H1 (cell line): ENCODE data around the gene LRRC8D. TPM values are rescaled to one million over a fixed set of nuclear protein-coding genes. Genes with fewer than 3 reads are reported as not detected.

ENCODE experiments used
- CTCF ChIA-PET: fragments of 300-600 bp; sonication (Branson Sonifier 250); formaldehyde crosslinking; loops from one replicate; lab custom pipeline; 2021; ENCODE audit not compliant: partially characterized antibody; lab: Charles Lee
- POLR2A ChIA-PET: fragments of 300-600 bp; sonication (Branson Sonifier 250); formaldehyde crosslinking; loops from one replicate; lab custom pipeline; 2021; ENCODE audit warnings: inconsistent platforms; ENCODE audit not compliant: partially characterized antibody; lab: Charles Lee
- DNase-seq, 2 experiments: peaks; one replicate each; pipeline versions ENCODE4 v3.0.0 to v3.0.0-alpha.2; 2010 to 2022; ENCODE audit warnings: low spot score in 2 of 2, low read depth in 1 of 2, mixed read lengths in 1 of 2
- FAIRE-seq: peaks from 2 replicates; lab custom pipeline; 2011; peaks lifted over from hg19 to GRCh38; lab: Jason Lieb, UNC
- H2AFZ ChIP-seq: 2 replicates; pipeline ENCODE4 v1.8.1; 2012; ENCODE audit warnings: low read length, inconsistent platforms
- H2AK5ac ChIP-seq: 2 replicates; pipeline ENCODE4 v1.6.1; 2013; ENCODE audit warnings: low read depth, low read length
- H2BK120ac ChIP-seq: replicated peaks from 2 replicates; pipeline ENCODE3; 2013; ENCODE audit warnings: low read depth, low read length, inconsistent platforms
- H2BK12ac ChIP-seq: 2 replicates; pipeline ENCODE4 v1.6.1; 2013; ENCODE audit warnings: low read depth, low read length
- H2BK15ac ChIP-seq: 2 replicates; pipeline ENCODE4 v1.6.1; 2013; ENCODE audit warnings: low read length
- H2BK20ac ChIP-seq: 2 replicates; pipeline ENCODE4 v1.6.1; 2013; ENCODE audit warnings: low read length
- H2BK5ac ChIP-seq: 2 replicates; pipeline ENCODE4 v1.6.1; 2013; ENCODE audit warnings: low read depth, low read length
- H3K14ac ChIP-seq: 2 replicates; pipeline ENCODE4 v1.6.1; 2013; ENCODE audit warnings: inconsistent platforms; ENCODE audit not compliant: insufficient read length
- H3K18ac ChIP-seq: 2 replicates; pipeline ENCODE4 v1.6.1; 2013; ENCODE audit warnings: low read length; ENCODE audit errors: extremely low read depth
- H3K23ac ChIP-seq: 2 replicates; pipeline ENCODE4 v1.6.1; 2013; ENCODE audit warnings: inconsistent platforms; ENCODE audit not compliant: insufficient read length
- H3K23me2 ChIP-seq: 2 replicates; pipeline ENCODE4 v1.6.1; 2013; ENCODE audit warnings: low read depth, low read length
- H3K27ac ChIP-seq: 2 replicates; pipeline ENCODE4 v1.6.1; 2011; ENCODE audit warnings: low read depth, low read length, inconsistent platforms
- H3K27me3 ChIP-seq, 4 experiments: replicated peaks in 1 of 4; 1 replicate in 1 of 4; 2 replicates in 3 of 4; pipeline versions ENCODE4 v1.6.1 to v1.8.1; 2011 to 2013; ENCODE audit warnings: low read length in 3 of 4, mild to moderate bottlenecking in 3 of 4, inconsistent platforms in 2 of 4, mixed read lengths in 2 of 4, moderate library complexity in 1 of 4; ENCODE audit not compliant: control insufficient read depth in 3 of 4, insufficient read depth in 3 of 4; ENCODE audit errors: extremely low read depth in 1 of 4
- H3K36me3 ChIP-seq, 4 experiments: 2 replicates each; pipeline versions ENCODE4 v1.6.1 to v1.8.1; 2011 to 2013; ENCODE audit warnings: mild to moderate bottlenecking in 4 of 4, low read length in 3 of 4, moderate library complexity in 2 of 4, control low read depth in 1 of 4, inconsistent platforms in 1 of 4; ENCODE audit not compliant: insufficient read depth in 4 of 4, control insufficient read depth in 2 of 4
- H3K4ac ChIP-seq: replicated peaks from 2 replicates; pipeline ENCODE3; 2013; ENCODE audit warnings: low read length, low read depth, mixed read lengths, inconsistent platforms; ENCODE audit not compliant: insufficient read length
- H3K4me1 ChIP-seq, 4 experiments: replicated peaks in 1 of 4; 1 replicate in 1 of 4; 2 replicates in 3 of 4; pipeline versions ENCODE4 v1.6.1 to v1.8.1; 2011 to 2013; ENCODE audit warnings: low read length in 3 of 4, inconsistent platforms in 2 of 4, mixed read lengths in 1 of 4; ENCODE audit not compliant: insufficient read depth in 4 of 4, control insufficient read depth in 3 of 4
- H3K4me2 ChIP-seq, 2 experiments: 2 replicates each; pipeline versions ENCODE4 v1.6.1 to v1.8.1; 2011 to 2013; ENCODE audit warnings: low read depth in 2 of 2, low read length in 2 of 2, control low read depth in 1 of 2, inconsistent platforms in 1 of 2, mild to moderate bottlenecking in 1 of 2; ENCODE audit not compliant: insufficient read depth in 1 of 2
- H3K4me3 ChIP-seq, 4 experiments: fragments of 200-600, 300-600 bp in 1 of 4; sonication (generic), shearing (Covaris generic), sonication (Bioruptor Twin) in 1 of 4; 2 replicates each; pipeline versions ENCODE4 v1.5.1 to v1.8.1; 2011 to 2016; ENCODE audit warnings: low read length in 4 of 4, low read depth in 3 of 4, control low read depth in 2 of 4, inconsistent platforms in 2 of 4, mild to moderate bottlenecking in 2 of 4, mixed read lengths in 1 of 4, moderate library complexity in 1 of 4; ENCODE audit not compliant: insufficient read depth in 2 of 4; ENCODE audit errors: extremely low read depth in 1 of 4
- H3K56ac ChIP-seq: replicated peaks from 2 replicates; pipeline ENCODE3; 2013; ENCODE audit warnings: low read depth, mild to moderate bottlenecking, mixed read lengths, low read length, inconsistent platforms; ENCODE audit not compliant: insufficient read length
- H3K79me1 ChIP-seq: 2 replicates; pipeline ENCODE4 v1.6.1; 2013; ENCODE audit warnings: low read depth, low read length, control low read depth
- H3K79me2 ChIP-seq, 2 experiments: 2 replicates each; pipeline versions ENCODE4 v1.6.1 to v1.8.1; 2012 to 2013; ENCODE audit warnings: low read length in 2 of 2, mild to moderate bottlenecking in 2 of 2, inconsistent platforms in 1 of 2; ENCODE audit not compliant: insufficient read depth in 2 of 2, control insufficient read depth in 1 of 2
- H3K9ac ChIP-seq, 4 experiments: replicated peaks in 1 of 4; 1 replicate in 1 of 4; 2 replicates in 3 of 4; pipeline versions ENCODE4 v1.6.1 to v1.8.1; 2011 to 2013; ENCODE audit warnings: low read depth in 3 of 4, low read length in 3 of 4, control low read depth in 2 of 4, mild to moderate bottlenecking in 2 of 4, moderate library complexity in 2 of 4, inconsistent platforms in 1 of 4; ENCODE audit errors: extremely low read depth in 1 of 4
- H3K9me3 ChIP-seq, 2 experiments: 2 replicates each; pipeline versions ENCODE4 v1.6.1 to v1.8.1; 2012 to 2013; ENCODE audit warnings: mild to moderate bottlenecking in 2 of 2, moderate library complexity in 2 of 2, control low read depth in 1 of 2, inconsistent platforms in 1 of 2, low read depth in 1 of 2, low read length in 1 of 2, mixed read lengths in 1 of 2; ENCODE audit not compliant: insufficient read depth in 2 of 2
- H4K20me1 ChIP-seq, 2 experiments: replicated peaks in 1 of 2; 2 replicates each; pipeline versions ENCODE3 to v1.8.1; 2011 to 2013; ENCODE audit warnings: inconsistent platforms in 2 of 2, low read length in 2 of 2, mild to moderate bottlenecking in 1 of 2; ENCODE audit not compliant: insufficient read depth in 2 of 2, control insufficient read depth in 1 of 2
- H4K5ac ChIP-seq: 2 replicates; pipeline ENCODE4 v1.6.1; 2013; ENCODE audit warnings: low read length, low read depth, mixed read lengths, inconsistent platforms; ENCODE audit not compliant: insufficient read length
- H4K8ac ChIP-seq: 2 replicates; pipeline ENCODE4 v1.8.0; 2013; ENCODE audit warnings: mild to moderate bottlenecking, moderate library complexity, low read length, inconsistent platforms; ENCODE audit not compliant: insufficient read depth; ENCODE audit errors: extremely low read depth
- H4K91ac ChIP-seq: replicated peaks from 2 replicates; pipeline ENCODE3; 2013; ENCODE audit warnings: low read length, mixed read lengths, inconsistent platforms; ENCODE audit not compliant: insufficient read length
- NRF1 ChIP-seq: IDR thresholded peaks from 2 replicates; pipeline ENCODE4 v1.6.1; 2011; ENCODE audit warnings: mild to moderate bottlenecking, low read depth, low read length, improper control_type of control experiment
- RXRA ChIP-seq: IDR thresholded peaks from 2 replicates; pipeline ENCODE4 v1.6.1; 2011; ENCODE audit warnings: low read depth, mild to moderate bottlenecking, low read length, moderate library complexity; ENCODE audit not compliant: insufficient read depth
- WGBS, 2 experiments: shearing (Covaris generic) in 1 of 2; methylation state at CpG; one replicate each; pipeline versions ENCODE4 v1.1.6 to v1.1.7; 2013 to 2015; ENCODE audit warnings: low lambda C conversion rate in 2 of 2, mixed read lengths in 2 of 2, inconsistent platforms in 1 of 2, low coverage in 1 of 2, missing lambda C conversion rate in 1 of 2; ENCODE audit not compliant: insufficient replicate concordance in 2 of 2, insufficient coverage in 1 of 2, insufficient read length in 1 of 2; ENCODE audit errors: extremely low coverage in 1 of 2, missing lambda C conversion rate in 1 of 2; 5-methylcytosine and 5-hydroxymethylcytosine counted together
- polyA plus RNA-seq, 7 experiments: library from polyadenylated mRNA; depleted of rRNA in 3 of 7; stranded (reverse) in 5 of 7; unstranded in 2 of 7; fragments of >200 nt in 5 of 7; fragments of 200-250 nt in 2 of 7; gene quantifications; 1 replicate in 5 of 7; 2 replicates in 1 of 7; 4 replicates in 1 of 7; pipeline versions ENCODE4 v1.2.1 to v1.2.3, GENCODE V29; 2011 to 2013; ENCODE audit warnings: missing spikeins in 2 of 7, mixed read lengths in 2 of 7
- total RNA-seq: library from RNA; stranded (reverse); fragmentation: NEBNext Ultra II Directional; extraction: Animal tissue kit (Norgen Biotek cat#: 25700); gene quantifications from 2 replicates; pipeline ENCODE4 v1.2.1, GENCODE V29; 2021

LRRC8D gene
- total and polyA plus RNA-seq, 2 of the 8 experiments (the other 6 are each of a cell fraction or from before 2014, with no cell fraction given) = 42.0 to 58.5 TPM

GRCh38 chr1:89877756-89878155 is 56.9 kb downstream of the LRRC8D start:
- Histone ChIP-seq H3K56ac (no peak overlapping the region), H2BK20ac (no peak overlapping the region), H2AK5ac (no peak overlapping the region), H3K9ac (no peak overlapping the region), H3K14ac (no peak overlapping the region), H4K5ac (no peak overlapping the region), H3K4me1 (no peaks in the 10 kb centered on the region), H2BK5ac (no peak overlapping the region), H2AFZ (no peak overlapping the region), H3K9me3 (peaks cover 4 to 8% of the 10 kb centered on the region in 2 experiments; a peak in 2 of 4 replicates), H3K23ac (no peak overlapping the region), H3K18ac (no peak overlapping the region), H3K27me3 (no peaks in the 10 kb centered on the region), H3K4me3 (no peak overlapping the region), H2BK12ac (no peak overlapping the region), H2BK15ac (no peak overlapping the region), H3K79me2 (peaks cover 0 to 68% of the 10 kb centered on the region in 2 experiments; a peak in 2 of 4 replicates), H3K79me1 (peaks cover 2% of the 10 kb centered on the region; the same call in 1 of the 2 replicates), H2BK120ac (no peak overlapping the region), H4K91ac (no peak overlapping the region), H4K20me1 (no peaks in the 10 kb centered on the region), H3K23me2 (peaks cover 2% of the 10 kb centered on the region; the same call in 1 of the 2 replicates), H3K4me2 (no peak overlapping the region), H3K27ac (no peak overlapping the region), H3K4ac (no peak overlapping the region), H4K8ac (no peak overlapping the region), H3K36me3 (peaks cover 0 to 15% (median 7%) of the 10 kb centered on the region in 4 experiments; a peak in 3 of 8 replicates)
- POLR2A ChIA-PET = interaction anchor here (1.3 to 2.0 kb wide), 3 partner anchors 35 to 67 kb away, joined by 3 to 6 read pairs (median 3); no protein-coding TSS in a partner anchor
- FAIRE-seq (no peak), DNase-seq (no peak)
- CTCF ChIA-PET = interaction anchor here (1.0 kb wide), 1 partner anchor 37 kb away, joined by 3 read pairs; no protein-coding TSS in a partner anchor
- TF ChIP-seq NRF1 (no peak), RXRA (no peak)
- 98% methylated on average over 2 of the region's 2 CpGs; no CpG with 5 or more reads in 1 of the 2 experiments for WGBS, 2 experiments
